Panc1 (cell line): ENCODE results near the gene SCGB1D1. TPM values are rescaled to one million over a fixed set of nuclear protein-coding genes. Genes with fewer than 3 reads are reported as not detected.
A peak's percentile ranks its signal among the peaks of the same experiment; 100 is the strongest.

Source experiments
- ATAC-seq: fragments of 200-7000 bp; cut with Tn5 transposase; 2 replicates; pipeline ENCODE4 v1.9.1; 2020; ENCODE audit warnings: mild to moderate bottlenecking, moderate library complexity
- BruUV-seq: library from RNA; stranded (reverse); fragments of 400-500 nt; replicated peaks from 2 replicates; lab custom pipeline; 2021; lab: Mats Ljungman, UMichigan
- CTCF ChIA-PET: fragments of 300-600 bp; sonication (Branson Sonifier 250); formaldehyde crosslinking; loops from one replicate; lab custom pipeline; 2022; ENCODE audit warnings: antibody characterized with exemption; lab: Charles Lee
- POLR2A ChIA-PET: fragments of 300-600 bp; sonication (Branson Sonifier 250); formaldehyde crosslinking; loops from one replicate; lab custom pipeline; 2022; ENCODE audit warnings: antibody characterized with exemption; lab: Charles Lee
- DNase-seq: peaks from one replicate; pipeline ENCODE4 v3.0.0-alpha.2; 2010; ENCODE audit warnings: low read depth, low spot score
- H3K27ac ChIP-seq: 2 replicates; pipeline ENCODE4 v1.5.1; 2011; ENCODE audit warnings: mild to moderate bottlenecking, low read length, inconsistent platforms
- H3K27me3 ChIP-seq: fragments of 200-500 bp; sonication (Bioruptor generic); 2 replicates; pipeline ENCODE4 v1.6.0; 2014; ENCODE audit warnings: low read length, inconsistent platforms; ENCODE audit not compliant: control insufficient read depth, insufficient read depth
- H3K36me3 ChIP-seq: fragments of 200-500 bp; sonication (Bioruptor generic); 2 replicates; pipeline ENCODE4 v1.5.1; 2014; ENCODE audit warnings: inconsistent platforms, mild to moderate bottlenecking, low read length, moderate library complexity; ENCODE audit not compliant: control insufficient read depth, insufficient read depth
- H3K4me1 ChIP-seq: 2 replicates; pipeline ENCODE4 v1.5.1; 2011; ENCODE audit warnings: inconsistent platforms, mild to moderate bottlenecking, low read length, moderate library complexity; ENCODE audit not compliant: control insufficient read depth, insufficient read depth
- H3K4me3 ChIP-seq, 2 experiments: 2 replicates each; pipeline ENCODE4 v1.5.1; 2011 to 2012; ENCODE audit warnings: low read depth in 2 of 2, low read length in 2 of 2, mild to moderate bottlenecking in 2 of 2, inconsistent platforms in 1 of 2, moderate library complexity in 1 of 2
- H3K9me3 ChIP-seq: fragments of 200-500 bp; sonication (Bioruptor generic); 2 replicates; pipeline ENCODE4 v1.5.1; 2014; ENCODE audit warnings: low read depth, mild to moderate bottlenecking, inconsistent platforms, low read length, moderate library complexity; ENCODE audit not compliant: control insufficient read depth, insufficient read depth
- CTCF ChIP-seq: fragments of 450-650 bp; IDR thresholded peaks from 2 replicates; pipeline ENCODE4 v1.5.1; 2017; ENCODE audit warnings: mild to moderate bottlenecking
- POLR2AphosphoS5 ChIP-seq: IDR thresholded peaks from 2 replicates; pipeline ENCODE4 v1.6.1; 2012; ENCODE audit warnings: mild to moderate bottlenecking, low read depth, low read length, moderate library complexity
- REST ChIP-seq, 2 experiments: IDR thresholded peaks; 2 replicates each; pipeline ENCODE4 v1.6.1; 2011 to 2012; ENCODE audit warnings: low read depth in 2 of 2, control low read depth in 1 of 2, low read length in 1 of 2, mild to moderate bottlenecking in 1 of 2, moderate library complexity in 1 of 2; ENCODE audit not compliant: insufficient read depth in 1 of 2
- SIN3A ChIP-seq: IDR thresholded peaks from 2 replicates; pipeline ENCODE4 v1.6.1; 2012; ENCODE audit warnings: low read depth, mild to moderate bottlenecking, low read length, moderate library complexity, borderline replicate concordance; ENCODE audit not compliant: insufficient read depth
- TCF7L2 ChIP-seq: IDR thresholded peaks from 2 replicates; pipeline ENCODE4 v1.6.1; 2011; ENCODE audit warnings: mild to moderate bottlenecking, low read depth, low read length, inconsistent platforms
- in situ Hi-C: cut with HindIII; loops from 2 replicates; pipeline ENCODE4 v1.10.0; 2016; ENCODE audit warnings: low sequenced_read_pairs, low pct_unique_long_range_greater_than_20kb
- intact Hi-C: fragments of 100-400 bp; cut with micrococcal nuclease; formaldehyde crosslinking; loops from one replicate; pipeline ENCODE4 v1.10.0; 2022; ENCODE audit not compliant: unreplicated experiment
- total RNA-seq: library from RNA; stranded (reverse); gene quantifications from one replicate; pipeline ENCODE4 v1.2.1, GENCODE V29; 2021; ENCODE audit not compliant: unreplicated experiment

Gene SCGB1D1
- total RNA-seq, 1 experiment from 2014 or later, result not detected

- ChIA-PET POLR2A (no interaction called here), CTCF (no interaction called here)
- ATAC-seq (no peak), DNase-seq (no peak)
- TF ChIP-seq SIN3A (no peak), POLR2AphosphoS5 (no peak), CTCF (no peak)
- no peaks in the 10 kb centered on the region for H3K36me3 ChIP-seq
- no TSS peak for BruUV-seq
- in situ Hi-C loops, result no loop called here
- intact Hi-C loops, result loop anchor here (5.0 kb wide), 3 partner anchors 37 to 157 kb away; partner anchors contain the start of gene SCGB2A1
- no peaks in the 10 kb centered on the region for H3K4me1 ChIP-seq
- H3K9me3 ChIP-seq, result no peaks in the 10 kb centered on the region
- no peak overlapping the region for H3K4me3 ChIP-seq
- H3K27me3 ChIP-seq, result peaks cover 23% of the 10 kb centered on the region; the same call in 1 of the 2 replicates
- no peak overlapping the region for H3K27ac ChIP-seq
Measured at GRCh38 chr11:62169935-62170334, 20.1 kb upstream of the SCGB1D1 start.

- H3K27ac ChIP-seq, result no peak overlapping the region
- no peaks in the 10 kb centered on the region for H3K36me3 ChIP-seq
- TF ChIP-seq TCF7L2 (no peak), CTCF (peak; percentile 85)
- H3K27me3 ChIP-seq, result peaks cover 28% of the 10 kb centered on the region; the same call in 1 of the 2 replicates
- no TSS peak for BruUV-seq
- ChIA-PET CTCF (interaction anchor here (0.6 to 1.2 kb wide), 5 partner anchors 10 to 483 kb away, joined by 4 to 9 read pairs (median 6); no protein-coding TSS in a partner anchor), POLR2A (interaction anchor here (0.6 to 0.7 kb wide), 2 partner anchors 430 to 541 kb away, joined by 4 to 11 read pairs; partner anchors contain the start of gene MTA2)
- no peaks in the 10 kb centered on the region for H3K4me1 ChIP-seq
- H3K9me3 ChIP-seq, result no peaks in the 10 kb centered on the region
- peak; percentile 91 for ATAC-seq
- peak overlapping the region in 1 of 2 experiments; percentile 0; a peak in 1 of 4 replicates for H3K4me3 ChIP-seq
- peak; percentile 80 for DNase-seq
- in situ Hi-C loops (no loop called here), intact Hi-C loops (loop anchor here (5.0 kb wide), 3 partner anchors 36 to 156 kb away; partner anchors contain the start of gene SCGB2A1)
Measured at GRCh38 chr11:62171261-62171723, 18.7 kb upstream of the SCGB1D1 start.

- H3K4me3 ChIP-seq, result no peak overlapping the region
- no peak for DNase-seq
- peaks cover 31% of the 10 kb centered on the region for H3K27me3 ChIP-seq
- in situ Hi-C loops, result no loop called here
- no peak for ATAC-seq
- H3K27ac ChIP-seq, result no peak overlapping the region
- no peak for TF ChIP-seq POLR2AphosphoS5
- no peak for TF ChIP-seq REST (IDR thresholded peaks at IDR 0.05; ENCODE audit: insufficient read depth in 1 of 2, low read depth in 2 of 2, low read length in 1 of 2)
- TF ChIP-seq SIN3A, result no peak
- TF ChIP-seq TCF7L2, result no peak
- TF ChIP-seq CTCF, result no peak
- no peaks in the 10 kb centered on the region for H3K4me1 ChIP-seq
- no TSS peak for BruUV-seq
- intact Hi-C loops, result loop anchor here (5.0 kb wide), 3 partner anchors 35 to 155 kb away; partner anchors contain the start of gene SCGB2A1
- no peaks in the 10 kb centered on the region for H3K9me3 ChIP-seq
- ChIA-PET CTCF (interaction anchor here (1.2 kb wide), 1 partner anchor 168 kb away, joined by 4 read pairs; no protein-coding TSS in a partner anchor), POLR2A (interaction anchor here (0.6 kb wide), 1 partner anchor 64 kb away, joined by 3 read pairs; no protein-coding TSS in a partner anchor)
- no peaks in the 10 kb centered on the region for H3K36me3 ChIP-seq
Measured at GRCh38 chr11:62172294-62172693, 17.7 kb upstream of the SCGB1D1 start.
